GM15510 (cell line): Measurements from ENCODE around the gene RELL1.

ENCODE experiments used
- POLR2A ChIP-seq: IDR thresholded peaks from 3 replicates; pipeline ENCODE4 v1.6.1; 2011; ENCODE audit warnings: borderline replicate concordance; ENCODE audit not compliant: insufficient read length; ENCODE audit errors: extremely low read depth

Gene RELL1

GRCh38 chr4:37605843-37606565 lies 80.2 kb downstream of the RELL1 start:
- TF ChIP-seq POLR2A = no peak

- TF ChIP-seq POLR2A = no peak
These were observed 81.7 kb downstream of the RELL1 start for GRCh38 chr4:37604461-37604860.

DNA sequence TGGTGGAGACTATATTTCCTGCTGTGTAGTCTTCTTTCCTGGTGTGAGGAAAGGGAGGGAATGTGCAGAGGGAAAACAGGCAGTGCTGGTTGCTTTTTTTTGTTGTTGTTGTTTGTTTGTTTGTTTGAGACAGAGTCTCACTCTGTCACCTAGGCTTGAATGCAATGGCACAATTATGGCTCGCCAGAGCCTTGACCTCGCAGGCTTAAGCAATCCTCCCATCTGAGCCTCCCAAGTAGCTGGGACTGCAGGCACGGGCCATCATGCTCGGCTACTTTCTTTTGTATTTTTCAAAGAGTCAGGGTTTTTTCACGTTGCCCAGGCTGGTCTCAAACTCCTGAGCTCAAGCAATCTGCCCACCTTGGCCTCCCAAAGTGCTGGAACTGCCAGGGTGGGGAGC lies 82.5 kb downstream of the RELL1 start:
- TF ChIP-seq POLR2A = no peak

GRCh38 chr4:37603070-37603468 lies 83.1 kb downstream of the RELL1 start:
- TF ChIP-seq POLR2A = no peak

- TF ChIP-seq POLR2A = no peak
These were observed 83.6 kb downstream of the RELL1 start for GRCh38 chr4:37602454-37603069.

GRCh38 chr4:37601531-37601930 lies 84.6 kb downstream of the RELL1 start:
- no peak for TF ChIP-seq POLR2A

- TF ChIP-seq POLR2A = no peak
These were observed 86.9 kb downstream of the RELL1 start for GRCh38 chr4:37599092-37599790.

DNA sequence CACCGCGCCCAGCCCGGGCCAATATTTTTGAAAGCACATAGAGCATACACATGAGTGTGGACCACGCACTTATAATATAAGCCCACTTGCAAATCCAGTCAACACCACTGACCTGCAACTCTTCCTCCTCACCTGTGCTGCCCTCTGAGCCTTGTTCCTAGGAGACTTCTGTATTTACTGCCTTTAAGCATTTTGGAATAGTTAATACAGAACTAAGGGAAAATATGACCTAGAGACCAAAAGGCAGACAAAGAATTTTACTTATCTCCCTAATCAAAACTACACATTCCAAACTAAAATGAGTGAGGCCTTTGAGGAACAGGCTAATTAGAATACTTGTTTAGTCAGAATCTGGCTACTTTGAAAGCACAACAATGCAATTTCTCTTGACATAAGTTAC lies 89.1 kb downstream of the RELL1 start:
- no peak for TF ChIP-seq POLR2A

DNA sequence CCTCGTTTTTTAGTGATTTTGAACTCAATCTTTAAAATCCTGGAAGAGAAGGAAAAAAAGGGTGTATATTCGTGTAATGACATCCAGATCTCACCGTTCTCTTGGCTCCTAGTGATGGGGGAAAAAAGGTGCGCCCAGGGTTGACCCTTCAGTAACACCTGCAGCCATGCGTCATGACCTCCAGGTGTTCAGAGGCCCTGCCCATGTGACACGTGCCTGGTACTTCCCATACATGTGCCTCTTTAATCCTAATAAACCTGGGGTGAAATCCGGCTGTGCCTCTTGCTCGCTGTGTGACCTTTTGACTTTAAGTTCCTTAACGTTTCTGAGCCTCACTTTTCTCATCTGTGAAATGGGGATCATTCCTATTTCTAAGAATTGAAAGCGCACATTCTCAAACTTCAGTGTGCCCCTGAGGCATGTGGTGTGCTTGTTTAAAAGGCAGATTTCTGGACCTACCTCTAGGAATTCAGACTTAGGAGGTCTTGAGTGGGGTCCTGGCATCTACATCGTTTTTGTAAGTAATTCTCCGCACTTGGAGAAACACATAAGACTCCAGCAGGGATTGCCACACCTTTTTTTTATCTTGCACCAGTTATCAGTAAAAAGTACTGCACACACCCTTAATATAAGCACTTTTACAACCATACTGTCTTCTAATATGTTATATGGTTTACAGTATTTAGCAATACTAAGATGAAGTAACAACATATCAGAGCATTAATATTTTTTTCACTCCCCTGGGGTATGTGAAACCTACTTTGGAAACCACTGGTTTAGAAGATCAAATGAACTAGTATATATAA lies 90.1 kb downstream of the RELL1 start:
- no peak for TF ChIP-seq POLR2A

DNA sequence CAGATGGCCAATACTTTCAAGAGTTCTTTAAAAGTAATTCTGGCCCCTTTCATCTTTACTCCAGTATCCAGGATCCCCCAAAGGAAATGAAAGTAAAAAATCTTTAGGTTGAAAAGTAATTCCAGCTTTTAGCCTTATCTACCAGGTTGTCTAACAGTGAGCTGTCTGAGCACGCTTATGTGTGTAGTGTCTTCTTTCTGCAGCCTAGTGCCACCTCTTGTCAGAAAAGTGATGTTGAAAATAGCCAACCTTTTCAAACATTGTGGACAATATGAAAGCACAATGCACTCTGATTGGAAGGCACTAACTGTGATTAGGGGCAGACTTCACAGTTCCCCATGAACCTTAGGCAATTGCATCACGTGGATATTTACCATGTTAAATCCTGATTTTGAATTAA lies 92.1 kb downstream of the RELL1 start:
- TF ChIP-seq POLR2A = no peak

DNA sequence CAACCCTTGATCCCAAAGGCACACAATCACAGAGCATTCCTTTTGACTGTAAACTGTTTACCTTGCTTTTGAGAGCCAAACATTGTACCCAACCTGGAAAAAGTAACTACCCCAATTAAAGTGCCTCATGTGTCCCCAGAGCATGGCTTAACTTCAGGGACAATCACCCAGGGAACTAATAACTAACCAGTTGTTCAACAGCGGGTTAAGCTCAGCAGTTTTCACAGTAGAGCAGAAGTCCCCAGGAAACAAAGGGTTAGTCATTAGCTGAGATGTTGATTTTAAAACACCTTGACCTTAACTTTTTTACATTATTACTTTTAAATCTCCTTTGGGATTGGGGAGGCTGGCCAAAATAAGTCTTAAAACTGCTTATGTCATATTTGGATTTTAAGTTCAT lies 94.8 kb downstream of the RELL1 start:
- TF ChIP-seq POLR2A = no peak

- TF ChIP-seq POLR2A = no peak
These were observed 96.2 kb downstream of the RELL1 start for GRCh38 chr4:37590016-37590415.

DNA sequence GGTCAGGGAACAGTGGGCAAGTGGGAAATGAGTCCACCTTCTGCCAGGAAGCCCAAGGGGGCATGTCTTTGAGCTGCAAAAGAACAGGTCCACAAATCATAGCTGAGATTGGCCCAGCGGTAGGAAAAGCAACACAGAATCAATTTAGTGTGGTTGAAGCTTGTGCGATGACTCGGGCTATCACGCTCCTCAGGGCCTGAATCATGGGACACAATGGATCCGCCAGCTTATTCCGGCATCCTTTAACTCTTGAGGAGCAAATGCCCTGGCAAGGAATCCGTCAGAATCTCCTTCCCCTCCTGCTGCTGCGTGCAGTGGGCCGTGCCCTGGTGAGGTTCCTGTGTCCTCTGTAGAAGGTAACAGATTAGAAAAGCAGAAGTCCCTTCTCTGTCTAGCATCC lies 98.0 kb downstream of the RELL1 start:
- no peak for TF ChIP-seq POLR2A

- no peak for TF ChIP-seq POLR2A
These were observed 100.0 kb downstream of the RELL1 start for GRCh38 chr4:37586194-37586593.

GRCh38 chr4:37584493-37585060 lies 101.6 kb downstream of the RELL1 start:
- no peak for TF ChIP-seq POLR2A
